Stimulated activated CD4-positive, alpha-beta T cell treated with anti-CD3 and anti-CD28 coated beads, Interleukin-2, amount 100 ng/mL, for 24 hours (primary cell): ENCODE measurements around the gene PPM1G.
"Not testable (repeated sequence)": the region's sequence is repeated elsewhere in the genome, so short reads cannot be mapped to it uniquely, and the experiment has no call there.

Experiments
- DNase-seq, 2 donors: peaks; one replicate each; pipeline ENCODE4 v3.0.0-alpha.2; 2020

PPM1G gene

DNA sequence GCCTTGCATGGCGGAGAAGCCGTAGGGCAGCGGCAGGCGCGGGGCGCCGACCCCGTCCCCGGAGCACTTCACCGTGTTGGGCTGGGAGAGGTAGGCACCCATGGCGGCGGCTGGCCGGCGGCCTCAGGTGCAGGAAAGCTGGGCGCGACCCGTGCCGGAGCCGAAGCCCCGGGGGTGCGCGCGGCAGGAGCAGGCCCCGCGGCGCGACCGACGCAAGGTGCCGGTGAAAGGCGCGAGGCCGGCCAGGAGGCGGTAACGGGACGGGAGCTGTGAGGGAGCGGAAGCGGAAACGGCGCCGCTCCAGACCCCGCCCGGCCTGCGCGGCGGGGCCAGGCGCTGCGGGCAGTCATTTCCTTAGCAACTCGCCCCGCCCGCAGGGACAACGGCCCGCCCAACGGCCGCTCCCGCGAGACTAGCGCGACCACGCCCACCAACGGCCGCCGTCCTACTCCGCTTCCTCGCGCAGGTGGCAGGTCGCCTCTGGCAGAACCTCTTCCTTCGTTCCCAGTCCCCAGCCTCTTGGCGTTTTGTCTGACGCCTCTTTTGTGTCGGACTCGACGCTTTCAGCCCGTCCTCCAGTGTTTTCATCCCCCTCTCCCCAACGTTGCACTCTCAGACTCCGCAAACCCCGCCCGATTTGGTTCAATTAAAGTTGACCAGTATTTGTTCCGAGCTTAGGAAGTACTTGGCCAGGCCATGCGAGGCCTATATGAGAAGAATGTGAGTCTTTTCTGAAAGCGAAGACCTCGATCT lies at the start of gene PPM1G:
Gene PPM1G, minus strand, starts transcription at position 271 of the 753 bp plus-strand sequence. Its CDS starts 169 bp downstream, at position 102.
- DNase-seq: peak; percentile 97 to 99

GRCh38 chr2:27453968-27454367 lies 44.6 kb upstream of the PPM1G start:
- DNase-seq: no peak

DNA sequence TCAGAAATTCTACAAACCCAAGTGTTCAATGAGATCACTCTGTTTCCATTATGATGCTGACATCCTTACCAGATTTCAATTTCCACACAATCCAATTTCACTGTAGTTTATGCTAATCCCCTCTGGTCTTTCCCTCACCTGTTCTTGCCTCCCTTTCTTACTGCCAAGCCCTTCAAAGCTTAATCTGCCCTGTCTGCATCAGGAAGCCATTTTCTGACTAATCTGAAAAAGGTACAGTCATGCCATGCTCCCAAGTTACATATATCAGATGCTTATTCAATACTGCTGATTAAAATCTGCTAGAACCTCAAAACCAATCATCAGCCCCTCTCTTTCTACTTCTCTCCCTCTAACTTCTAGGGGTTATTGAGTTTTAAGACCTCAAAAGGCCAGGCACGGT lies 41.7 kb upstream of the PPM1G start:
- no peak for DNase-seq

GRCh38 chr2:27448381-27448780 lies 39.0 kb upstream of the PPM1G start:
- no peak for DNase-seq

DNA sequence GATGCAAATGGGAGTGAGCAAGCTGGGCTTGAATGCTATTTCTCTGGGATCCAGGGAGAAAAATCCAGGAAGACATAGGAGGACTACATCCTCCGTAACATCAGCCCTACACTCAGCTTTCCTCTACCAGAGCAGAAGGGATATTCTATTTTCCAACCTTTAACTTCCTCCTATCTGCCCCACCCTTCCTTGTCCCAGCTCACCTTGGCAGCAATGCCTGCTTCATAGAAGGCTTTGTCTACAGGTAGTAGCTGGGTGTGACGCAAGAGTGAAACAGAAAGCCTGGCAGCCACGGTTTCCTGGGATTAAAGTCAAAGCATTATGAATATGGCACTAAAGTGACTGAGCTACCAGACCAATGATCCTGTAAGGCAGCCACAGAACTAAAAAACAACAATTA lies 36.7 kb upstream of the PPM1G start:
- no peak for DNase-seq

- DNase-seq: no peak
Observed at GRCh38 chr2:27445615-27446014, 36.2 kb upstream of the PPM1G start.

- no peak for DNase-seq
Observed at GRCh38 chr2:27445155-27445554, 35.8 kb upstream of the PPM1G start.

GRCh38 chr2:27442920-27443282 lies 33.5 kb upstream of the PPM1G start:
- no peak for DNase-seq

DNA sequence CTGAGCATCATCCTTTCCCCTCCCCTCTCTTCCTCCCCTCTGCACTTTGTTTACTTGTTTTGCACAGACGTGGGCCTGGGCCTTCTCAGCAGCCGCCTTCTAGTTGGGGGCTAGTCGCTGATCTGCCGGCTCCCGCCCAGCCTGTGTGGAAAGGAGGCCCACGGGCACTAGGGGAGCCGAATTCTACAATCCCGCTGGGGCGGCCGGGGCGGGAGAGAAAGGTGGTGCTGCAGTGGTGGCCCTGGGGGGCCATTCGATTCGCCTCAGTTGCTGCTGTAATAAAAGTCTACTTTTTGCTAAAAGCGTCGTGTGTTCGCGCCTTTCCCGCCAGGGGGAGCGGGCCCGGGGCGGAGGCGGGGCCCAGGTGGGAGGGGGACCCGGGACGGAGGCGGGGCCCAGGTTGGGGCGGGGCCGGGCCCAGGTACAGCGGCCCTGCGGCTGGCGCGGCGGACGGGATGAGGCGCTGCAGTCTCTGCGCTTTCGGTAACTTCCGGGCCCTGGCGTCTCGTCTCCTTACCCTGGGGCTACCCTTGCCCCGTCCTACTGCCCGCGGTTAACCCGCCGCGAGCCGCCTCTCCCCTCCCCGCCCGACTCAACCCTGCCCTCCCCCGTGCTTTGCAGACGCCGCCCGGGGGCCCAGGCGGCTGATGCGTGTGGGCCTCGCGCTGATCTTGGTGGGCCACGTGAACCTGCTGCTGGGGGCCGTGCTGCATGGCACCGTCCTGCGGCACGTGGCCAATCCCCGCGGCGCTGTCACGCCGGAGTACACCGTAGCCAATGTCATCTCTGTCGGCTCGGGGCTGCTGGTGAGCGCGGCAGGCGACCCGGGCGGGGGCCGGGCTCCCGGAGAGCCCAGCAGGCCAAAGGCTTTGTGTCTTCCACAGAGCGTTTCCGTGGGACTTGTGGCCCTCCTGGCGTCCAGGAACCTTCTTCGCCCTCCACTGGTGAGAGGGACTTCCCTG lies 32.8 kb upstream of the PPM1G start, which contains the start of gene KRTCAP3:
Gene KRTCAP3, plus strand, starts transcription at position 424 of the 962 bp plus-strand sequence. Its CDS starts 32 bp downstream, at position 456.
- DNase-seq: peak; percentile 31 to 42

DNA sequence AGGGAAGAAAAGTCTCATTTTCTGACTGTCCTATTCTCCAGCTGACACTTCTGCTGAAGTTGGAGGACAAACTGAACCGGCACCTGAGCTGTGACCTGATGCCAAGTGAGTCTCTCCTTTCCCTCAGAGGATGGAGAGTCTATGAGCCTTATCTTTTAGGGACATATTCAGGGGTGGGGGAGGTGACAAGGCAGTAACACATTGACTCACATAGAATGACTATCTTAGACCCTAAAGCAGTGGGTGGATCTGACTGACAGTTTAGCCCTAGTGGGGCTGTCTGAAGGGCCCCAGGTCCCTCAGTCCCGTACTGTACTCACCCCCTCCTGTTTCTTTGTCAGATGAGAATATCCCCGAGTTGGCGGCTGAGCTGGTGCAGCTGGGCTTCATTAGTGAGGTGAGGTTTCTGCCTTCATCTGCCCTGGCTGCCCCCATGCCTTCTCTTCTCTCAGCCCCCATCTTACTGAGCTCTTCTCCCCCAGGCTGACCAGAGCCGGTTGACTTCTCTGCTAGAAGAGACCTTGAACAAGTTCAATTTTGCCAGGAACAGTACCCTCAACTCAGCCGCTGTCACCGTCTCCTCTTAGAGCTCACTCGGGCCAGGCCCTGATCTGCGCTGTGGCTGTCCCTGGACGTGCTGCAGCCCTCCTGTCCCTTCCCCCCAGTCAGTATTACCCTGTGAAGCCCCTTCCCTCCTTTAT lies 32.0 kb upstream of the PPM1G start:
- no peak for DNase-seq

DNA sequence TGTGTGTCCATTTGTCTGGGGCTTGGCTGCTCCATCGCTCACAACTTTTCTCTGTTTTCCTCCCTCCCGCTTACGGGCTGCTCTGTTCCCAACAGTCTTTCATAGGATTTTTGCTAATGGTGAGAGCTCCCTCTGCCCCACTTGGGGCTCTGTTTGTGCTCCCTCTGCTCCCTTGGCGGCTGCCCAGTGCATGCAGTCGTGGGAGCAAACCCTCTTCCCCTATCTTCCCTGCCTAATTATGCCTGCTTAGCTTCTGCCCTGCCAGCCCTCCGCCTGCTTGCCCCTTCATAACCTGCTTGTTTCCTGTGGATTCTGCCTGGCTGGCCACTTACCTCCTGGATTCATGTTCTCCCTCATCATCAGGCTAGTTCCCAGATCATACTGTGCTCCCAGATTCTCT lies 26.2 kb upstream of the PPM1G start:
- no peak for DNase-seq

- peak in 1 of 2 donors; percentile 24 for DNase-seq
Observed at GRCh38 chr2:27431395-27431794, 22.0 kb upstream of the PPM1G start.

DNA sequence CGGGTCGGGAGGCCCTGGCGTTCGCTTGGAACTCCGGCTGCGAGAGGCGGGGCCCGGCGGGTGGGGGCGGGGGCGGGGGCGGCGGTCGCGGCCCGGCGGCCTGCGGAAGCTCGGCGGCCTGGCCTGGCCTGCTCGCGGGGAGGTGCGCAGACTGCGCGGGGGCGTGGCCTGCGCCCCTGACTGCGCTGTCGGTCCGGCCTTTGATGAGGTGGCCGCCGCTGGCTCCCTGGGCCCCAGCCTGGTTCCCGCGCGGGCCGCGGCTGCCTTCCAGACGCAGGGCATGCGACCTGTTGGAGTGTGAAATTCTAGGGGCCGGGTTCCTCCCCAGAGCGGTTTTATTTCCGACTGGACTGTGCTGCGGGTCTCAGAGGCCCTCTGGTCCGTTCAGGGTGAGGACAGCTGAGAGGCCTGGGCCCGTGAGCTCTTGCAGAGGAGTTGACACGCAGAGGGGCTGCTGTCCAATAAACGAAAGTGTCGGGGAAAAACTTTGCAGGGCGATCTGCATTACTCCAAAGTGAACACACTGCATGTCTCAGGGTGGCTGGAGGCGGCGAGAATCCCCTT lies 19.7 kb upstream of the PPM1G start:
- DNase-seq: peak; percentile 70 to 82

DNA sequence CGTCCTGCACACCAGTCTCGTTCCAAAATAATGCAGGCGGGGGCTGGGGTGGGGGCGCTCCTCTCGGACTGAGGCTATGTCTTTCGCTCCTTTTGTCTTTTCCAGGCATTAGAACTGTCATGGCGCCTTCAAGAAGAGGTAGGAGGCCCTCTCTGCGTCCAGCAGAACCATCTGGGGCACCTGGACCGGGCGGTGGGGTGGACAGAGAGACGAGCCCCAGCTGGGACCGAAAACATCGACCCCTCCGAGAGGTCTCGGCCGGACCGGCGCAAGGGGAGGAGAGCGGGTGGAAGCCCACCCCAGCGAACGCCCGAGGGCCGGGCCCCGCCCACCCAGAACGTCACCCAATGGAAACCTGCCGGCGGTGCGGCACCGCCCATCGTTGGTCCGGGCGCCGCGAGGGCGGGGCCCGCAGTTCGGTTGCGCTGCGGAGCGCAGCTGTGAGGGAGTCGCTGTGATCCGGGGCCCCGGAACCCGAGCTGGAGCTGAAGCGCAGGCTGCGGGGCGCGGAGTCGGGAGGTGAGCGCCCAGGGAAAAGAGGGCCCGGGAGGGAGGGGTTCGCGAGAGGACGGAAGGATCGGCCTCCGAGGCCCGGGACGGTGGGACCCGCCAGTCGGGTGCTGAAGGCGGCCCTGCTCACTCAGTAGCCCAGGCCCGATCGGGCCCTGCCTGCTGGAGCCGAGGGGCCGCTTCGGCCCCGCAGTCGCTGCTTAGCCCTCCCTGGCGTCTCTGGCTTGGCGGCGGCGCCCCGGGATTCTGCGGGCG lies 19.0 kb upstream of the PPM1G start, which contains the start of gene NRBP1:
Gene NRBP1, plus strand, starts transcription at position 419 of the 765 bp plus-strand sequence. CDS start 4,643 bp downstream, outside the sequence.
- DNase-seq: peak; percentile 95 to 96

DNA sequence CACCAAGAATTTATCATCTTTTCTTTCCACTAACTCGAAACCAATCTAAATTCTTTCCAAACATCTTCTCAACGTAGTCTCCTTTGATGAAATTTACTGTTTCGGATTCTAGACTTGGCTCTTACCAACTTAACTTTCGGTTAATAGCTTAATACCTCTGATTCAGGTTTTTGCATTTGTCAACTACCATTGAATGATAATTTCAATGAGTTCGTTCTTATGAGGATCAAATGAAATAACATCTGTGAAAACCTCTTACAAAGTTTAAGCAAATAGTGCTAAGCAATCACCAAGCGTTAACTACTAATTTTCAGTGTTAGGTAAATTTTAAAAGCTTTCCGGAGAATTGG lies 18.4 kb upstream of the PPM1G start:
- DNase-seq: no peak

DNA sequence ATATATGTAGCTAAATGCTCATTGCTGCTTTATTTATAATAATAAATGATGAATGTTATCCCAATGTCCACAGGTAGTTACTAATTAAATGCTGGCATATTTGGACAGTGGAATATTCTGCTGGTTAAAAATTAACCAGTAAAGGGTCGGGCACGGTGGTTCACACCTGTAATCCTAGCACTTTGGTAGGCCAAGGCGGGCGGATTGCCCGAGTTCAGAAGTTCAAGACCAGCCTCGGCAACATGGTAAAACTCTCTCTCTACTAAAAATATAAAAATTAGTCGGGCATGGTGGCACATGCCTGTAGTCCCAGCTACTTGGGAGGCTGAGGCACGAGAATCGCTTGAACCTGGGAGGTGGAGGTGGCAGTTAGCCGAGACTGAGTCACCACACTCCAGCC lies 15.6 kb upstream of the PPM1G start:
- DNase-seq: not testable (repeated sequence)

DNA sequence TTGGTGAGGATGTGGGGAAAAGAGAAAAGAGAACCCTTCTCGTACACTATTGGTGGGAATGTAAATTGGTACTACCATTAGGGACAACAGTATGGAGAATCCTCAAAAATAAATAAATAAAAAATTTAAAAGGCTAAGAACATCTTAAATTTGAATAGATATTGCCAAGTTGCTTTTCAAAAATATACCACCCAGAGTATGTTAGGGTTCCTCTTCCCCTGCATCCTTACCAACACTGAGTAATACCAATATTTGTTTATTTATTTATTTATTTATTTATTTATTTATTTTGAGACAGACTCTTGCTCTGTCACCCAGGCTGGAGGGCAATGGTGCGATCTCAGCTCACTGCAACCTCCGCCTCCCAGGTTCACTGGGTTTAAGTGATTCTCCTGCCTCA lies 13.6 kb upstream of the PPM1G start:
- DNase-seq: no peak

DNA sequence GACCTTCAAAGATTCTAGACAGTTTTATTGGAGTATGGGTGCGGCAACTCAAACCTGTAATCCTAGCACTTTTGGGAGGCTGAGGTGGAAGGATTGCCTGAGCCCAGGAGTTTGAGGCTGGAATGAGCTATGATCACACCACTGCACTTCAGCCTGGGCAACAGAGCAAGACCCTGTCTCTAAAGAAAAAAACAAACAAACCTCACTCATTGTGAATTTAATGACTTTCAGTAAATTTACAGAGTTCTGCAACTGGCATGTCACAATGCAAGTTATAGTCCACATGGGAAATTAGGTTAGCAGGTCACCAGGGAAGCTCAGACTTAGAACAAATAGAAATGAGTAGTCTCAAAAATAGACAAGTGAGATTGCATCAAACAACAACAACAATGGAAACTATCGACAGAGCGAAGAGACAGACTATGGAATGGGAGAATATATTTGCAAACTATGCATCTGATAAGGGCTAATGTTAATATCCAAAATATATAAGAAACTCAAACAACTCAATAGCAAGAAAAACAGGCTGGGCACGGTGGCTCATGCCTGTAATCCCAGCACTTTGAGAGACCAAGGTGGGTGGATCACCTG lies 12.4 kb upstream of the PPM1G start:
- no peak for DNase-seq

- no peak for DNase-seq
Observed at GRCh38 chr2:27420996-27421395, 11.6 kb upstream of the PPM1G start.

DNA sequence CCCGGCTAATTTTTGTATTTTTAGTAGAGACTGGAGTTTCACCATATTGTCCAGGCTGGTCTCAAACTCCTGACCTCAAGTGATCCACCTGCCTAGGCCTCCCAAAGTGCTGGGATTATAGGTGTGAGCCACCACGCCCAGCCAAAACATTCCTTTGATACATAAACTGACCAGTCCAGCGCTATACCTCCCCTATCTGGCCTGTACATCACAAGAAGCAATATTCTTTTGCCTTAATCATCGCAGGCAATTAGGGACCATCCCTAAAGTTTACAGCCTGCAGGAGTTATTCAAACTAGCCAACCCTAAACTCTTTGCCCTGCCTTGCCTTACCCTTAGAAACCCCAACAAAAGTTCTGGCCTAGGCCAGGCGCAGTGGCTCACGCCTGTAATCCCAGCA lies 6.8 kb upstream of the PPM1G start:
- no peak for DNase-seq

GRCh38 chr2:27412419-27413152 lies 3.2 kb upstream of the PPM1G start:
- DNase-seq: no peak
